NCI-H128 (cell line): ENCODE data around the gene BRD4.
"Not testable (repeated sequence)": the region's sequence is repeated elsewhere in the genome, so short reads cannot be mapped to it uniquely, and the experiment has no call there.

Experiments used
- DNase-seq: peaks from one replicate; lab custom pipeline; 2025; ENCODE audit not compliant: unreplicated experiment; lab: John Stamatoyannopoulos, UW

BRD4 gene

DNA sequence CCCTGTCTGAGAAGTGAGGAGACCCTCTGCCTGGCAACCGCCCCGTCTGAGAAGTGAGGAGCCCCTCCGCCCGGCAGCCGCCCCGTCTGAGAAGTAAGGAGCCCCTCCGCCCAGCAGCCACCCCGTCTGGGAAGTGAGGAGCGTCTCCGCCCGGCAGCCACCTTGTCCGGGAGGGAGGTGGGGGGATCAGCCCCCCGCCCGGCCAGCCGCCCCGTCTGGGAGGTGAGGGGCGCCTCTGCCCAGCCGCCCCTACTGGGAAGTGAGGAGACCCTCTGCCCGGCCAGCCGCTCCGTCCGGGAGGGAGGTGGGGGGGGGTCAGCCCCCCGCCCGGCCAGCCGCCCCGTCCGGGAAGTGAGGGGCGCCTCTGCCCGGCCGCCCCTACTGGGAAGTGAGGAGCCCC is 30.7 kb upstream of the BRD4 start:
- DNase-seq, result not testable (repeated sequence)

DNA sequence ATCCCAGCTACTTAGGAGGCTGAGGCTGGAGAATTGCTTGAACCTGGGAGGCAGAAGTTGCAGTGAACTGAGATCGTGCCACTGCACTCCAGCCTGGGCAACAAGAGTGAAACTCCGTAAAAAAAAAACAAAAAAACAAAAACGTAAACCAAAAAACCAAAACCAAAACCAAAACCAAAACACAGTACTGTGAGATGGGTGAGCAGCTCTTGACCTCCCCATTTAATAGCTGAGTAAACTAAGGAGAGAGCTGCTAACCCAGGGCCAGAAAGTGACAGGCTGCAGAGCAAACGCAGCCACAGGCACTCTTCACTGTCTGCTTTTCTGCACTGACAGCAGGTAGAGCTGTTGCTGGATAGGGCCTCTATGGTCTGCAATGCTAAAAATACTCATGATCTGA is 27.7 kb upstream of the BRD4 start:
- not testable (repeated sequence) for DNase-seq

DNA sequence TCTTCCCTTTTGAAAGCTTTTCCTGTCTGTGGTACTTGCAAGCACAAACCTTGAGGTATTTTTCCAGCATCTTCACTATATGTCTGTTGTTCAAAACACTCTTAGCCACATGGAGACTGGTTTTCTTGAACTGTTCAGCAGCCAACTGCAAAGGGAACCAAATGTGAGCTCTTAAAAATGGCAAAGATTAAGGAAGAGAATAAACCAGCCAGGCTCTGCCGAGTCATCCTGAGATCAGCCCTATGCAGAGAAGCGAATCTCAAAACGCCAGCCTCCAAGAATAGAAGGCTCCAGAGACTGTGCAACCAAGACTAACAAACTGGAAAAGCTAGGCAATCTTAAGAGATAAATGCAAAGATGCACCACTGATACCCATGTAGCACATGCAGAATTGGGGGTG is 26.6 kb upstream of the BRD4 start:
- no peak for DNase-seq

DNA sequence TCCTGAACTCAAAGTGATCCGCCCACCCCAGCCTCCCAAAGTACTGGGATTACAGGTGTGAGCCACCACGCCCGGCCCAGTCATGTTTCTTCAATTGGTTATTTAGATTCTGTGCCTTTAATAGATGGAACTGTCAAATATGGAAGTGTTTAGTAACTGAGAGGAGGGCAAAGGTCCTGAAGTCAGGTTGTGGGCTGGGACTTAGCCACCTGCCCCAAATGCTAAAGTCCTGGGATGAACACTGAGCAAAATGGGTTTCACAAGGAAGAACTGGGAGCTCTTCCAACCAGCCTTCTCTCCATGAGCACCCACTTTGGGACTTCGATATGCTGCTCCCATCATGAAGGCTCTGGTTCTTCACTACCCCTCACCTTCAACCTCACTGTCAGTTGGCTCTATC is 25.6 kb upstream of the BRD4 start:
- DNase-seq, result no peak

DNA sequence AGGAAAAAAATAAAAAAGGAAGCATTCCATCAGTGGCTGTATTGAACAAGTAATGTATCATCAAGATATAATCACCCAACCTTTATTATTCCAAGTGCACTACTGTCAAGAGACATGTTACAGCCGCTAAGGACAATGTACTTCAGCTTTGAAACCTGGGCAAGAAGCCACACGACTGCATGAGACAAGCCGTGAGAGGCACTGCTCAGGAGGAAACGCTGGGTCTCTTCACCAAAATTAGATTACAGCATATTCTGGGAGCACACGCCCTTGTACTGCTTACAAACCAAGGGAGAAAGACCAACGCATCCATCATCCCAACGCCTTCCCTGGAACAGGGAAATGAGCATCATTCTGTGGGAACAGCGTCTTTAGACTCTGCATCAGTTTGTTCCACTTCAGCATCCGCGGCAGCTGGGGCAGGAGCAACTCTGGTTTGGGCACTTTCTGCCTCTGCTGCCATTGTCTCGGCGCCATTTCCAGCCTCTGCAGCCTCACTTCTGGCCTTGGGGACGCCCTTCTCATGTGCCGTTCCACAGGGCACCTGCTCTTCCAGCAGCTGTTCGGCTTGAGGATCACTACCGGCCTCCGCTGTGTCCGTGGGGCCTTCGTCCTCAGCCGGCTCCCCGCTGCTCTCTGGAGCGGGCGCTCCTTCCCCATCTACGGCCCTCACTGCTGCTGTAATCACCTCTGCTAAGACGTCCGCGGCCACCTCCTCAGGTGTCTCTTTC is 22.4 kb upstream of the BRD4 start:
- no peak for DNase-seq

DNA sequence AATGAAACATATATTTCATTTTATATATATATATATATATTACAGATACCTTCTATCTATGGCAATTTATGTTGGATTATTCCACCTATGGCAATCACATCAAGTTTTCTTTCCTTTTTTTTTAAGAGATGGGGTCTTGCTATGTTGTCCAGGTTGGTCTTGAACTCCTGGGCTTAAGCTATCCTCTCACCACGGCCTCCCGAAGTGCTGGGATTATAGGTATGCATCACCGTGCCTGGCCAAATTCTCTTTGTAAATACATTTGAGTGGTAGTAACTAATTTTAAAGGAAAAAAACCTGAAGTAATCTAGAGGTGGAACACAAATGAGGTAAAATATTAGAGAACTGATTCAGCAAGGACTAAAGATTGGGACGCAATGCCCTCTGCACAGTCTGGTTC is 21.6 kb upstream of the BRD4 start:
- no peak for DNase-seq

DNA sequence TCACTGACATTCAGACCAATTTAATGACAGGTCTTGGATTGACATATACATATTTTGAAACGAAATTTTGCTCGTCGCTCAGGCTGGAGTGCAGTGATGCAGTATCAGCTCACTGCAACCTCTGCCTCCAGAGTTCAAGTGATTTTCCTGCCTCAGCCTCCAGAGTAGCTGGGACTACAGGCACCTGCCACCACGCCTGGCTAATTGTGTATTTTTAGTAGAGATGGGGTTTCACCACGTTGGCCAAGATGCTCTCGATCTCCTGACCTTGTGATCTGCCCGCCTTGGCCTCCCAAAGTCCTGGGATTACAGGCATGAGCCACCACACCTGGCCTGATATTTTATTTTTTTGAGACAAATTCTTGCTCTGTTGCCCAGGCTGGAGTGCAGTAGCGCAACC is 20.2 kb upstream of the BRD4 start:
- not testable (repeated sequence) for DNase-seq

DNA sequence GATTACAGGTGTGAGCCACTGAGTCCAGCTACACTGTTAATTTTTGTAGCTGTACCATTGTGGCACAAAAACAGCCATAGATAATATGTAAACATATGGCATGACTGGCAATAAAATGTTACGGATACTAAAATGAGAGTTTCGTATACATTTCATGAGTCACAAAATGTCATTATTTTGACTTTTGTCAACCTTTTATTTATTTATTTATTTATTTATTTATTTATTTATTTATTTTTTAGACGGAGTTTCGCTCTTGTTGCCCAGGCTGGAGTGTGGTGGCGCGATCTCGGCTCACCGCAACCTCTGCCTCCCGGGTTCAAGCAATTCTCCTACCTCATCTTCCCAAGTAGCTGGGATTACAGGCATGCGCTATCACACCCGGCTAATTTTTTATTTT is 9.0 kb upstream of the BRD4 start:
- not testable (repeated sequence) for DNase-seq

DNA sequence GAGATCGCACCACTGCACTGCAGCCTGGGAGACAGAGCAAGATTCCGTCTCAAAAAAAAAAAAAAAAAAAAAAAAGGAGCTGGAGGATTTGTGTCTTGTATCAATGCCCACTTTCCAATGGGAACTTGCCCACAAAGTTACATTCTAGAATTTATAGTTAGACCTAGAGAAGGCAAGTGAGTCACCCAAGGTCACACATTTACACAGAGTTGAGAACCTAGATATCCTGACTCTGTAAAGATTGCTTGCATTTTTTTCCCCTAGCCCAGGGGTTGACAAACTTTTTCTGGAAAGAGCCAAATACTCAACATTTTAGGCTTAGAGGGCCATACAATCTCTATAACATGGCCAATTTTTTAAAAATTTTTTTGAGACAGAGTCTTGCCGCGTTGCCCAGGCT is 7.7 kb upstream of the BRD4 start:
- DNase-seq, result no peak

DNA sequence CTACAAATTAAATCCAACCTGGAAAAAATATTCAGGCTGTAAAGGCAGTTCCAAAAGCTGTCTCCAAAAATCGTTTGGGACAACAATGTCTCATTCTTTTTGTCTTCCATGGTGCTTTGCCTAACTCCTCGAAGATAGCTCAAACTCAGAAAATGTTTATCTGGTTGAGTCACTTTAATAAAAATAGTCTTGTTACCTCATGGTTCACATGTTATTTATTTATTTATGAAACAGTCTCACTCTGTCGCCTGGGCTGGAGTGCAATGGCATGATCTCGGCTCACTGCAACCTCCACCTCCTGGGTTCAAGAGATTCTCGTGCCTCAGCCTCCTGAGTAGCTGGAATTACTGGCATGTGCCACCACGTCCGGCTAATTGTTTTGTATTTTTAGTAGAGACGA is 4.9 kb upstream of the BRD4 start:
- no peak for DNase-seq

DNA sequence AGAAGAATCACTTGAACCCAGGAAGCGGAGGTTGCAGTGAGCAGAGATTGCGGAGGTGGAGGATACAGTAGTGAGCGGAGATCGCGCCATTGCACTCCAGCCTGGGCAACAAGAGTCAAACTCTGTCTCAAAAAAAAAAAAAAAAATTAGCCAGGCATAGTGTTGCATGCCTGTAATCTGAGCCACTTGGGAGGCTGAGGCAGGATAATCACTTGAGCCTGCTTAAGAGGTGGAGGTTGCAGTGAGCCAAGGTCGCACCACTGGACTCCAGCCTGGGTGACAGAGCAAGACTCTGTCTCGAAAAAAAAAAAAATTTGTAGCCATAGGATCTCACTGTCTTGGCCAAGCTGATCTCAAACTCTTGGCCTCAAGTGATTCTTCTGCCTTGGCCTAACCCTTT is 3.7 kb upstream of the BRD4 start:
- DNase-seq, result not testable (repeated sequence)

DNA sequence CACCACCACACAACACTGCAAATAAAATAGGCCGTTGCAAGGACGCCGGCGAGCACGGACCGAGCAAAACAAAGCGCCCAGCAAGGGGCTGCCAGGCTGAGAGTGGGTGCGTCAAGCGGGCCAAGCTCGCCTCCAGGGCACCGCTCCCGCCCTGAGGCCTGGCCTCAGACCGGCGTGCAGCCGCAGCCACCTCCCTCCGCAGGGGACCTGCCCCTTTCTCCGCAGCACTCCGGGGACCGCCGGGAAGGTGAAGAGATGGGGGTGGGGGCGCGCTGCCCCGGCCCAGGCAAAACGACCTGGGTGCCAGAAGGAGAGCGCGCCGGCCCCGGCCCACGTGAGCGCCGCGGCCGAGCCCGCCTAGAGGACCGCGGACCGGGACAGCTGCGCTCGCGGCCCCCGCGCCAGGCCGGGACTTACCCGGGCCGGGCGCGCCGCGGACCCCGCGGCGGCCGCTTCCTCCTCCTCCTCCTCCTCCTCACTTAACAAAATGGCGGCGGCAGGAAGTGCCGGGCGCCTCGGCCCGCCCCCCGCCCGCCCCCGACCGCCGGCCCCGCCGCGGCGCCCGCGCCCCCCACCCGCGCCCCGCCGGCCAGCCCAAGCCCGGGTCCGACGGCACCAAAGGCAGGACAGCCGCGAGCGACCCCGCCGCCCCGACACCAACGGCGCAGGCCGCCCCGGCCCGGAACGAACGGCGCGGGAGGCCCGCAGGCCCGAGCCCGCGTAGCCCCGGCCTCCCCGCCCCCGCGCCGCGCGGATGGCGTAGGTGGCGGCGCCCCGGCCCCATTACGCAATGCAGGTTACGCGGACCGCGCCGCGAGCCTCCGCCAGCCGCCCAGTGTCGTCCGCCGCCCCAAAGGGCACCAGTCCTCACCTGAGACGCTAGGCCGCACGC is 674 bp downstream of the BRD4 start:
- DNase-seq, result no peak

DNA sequence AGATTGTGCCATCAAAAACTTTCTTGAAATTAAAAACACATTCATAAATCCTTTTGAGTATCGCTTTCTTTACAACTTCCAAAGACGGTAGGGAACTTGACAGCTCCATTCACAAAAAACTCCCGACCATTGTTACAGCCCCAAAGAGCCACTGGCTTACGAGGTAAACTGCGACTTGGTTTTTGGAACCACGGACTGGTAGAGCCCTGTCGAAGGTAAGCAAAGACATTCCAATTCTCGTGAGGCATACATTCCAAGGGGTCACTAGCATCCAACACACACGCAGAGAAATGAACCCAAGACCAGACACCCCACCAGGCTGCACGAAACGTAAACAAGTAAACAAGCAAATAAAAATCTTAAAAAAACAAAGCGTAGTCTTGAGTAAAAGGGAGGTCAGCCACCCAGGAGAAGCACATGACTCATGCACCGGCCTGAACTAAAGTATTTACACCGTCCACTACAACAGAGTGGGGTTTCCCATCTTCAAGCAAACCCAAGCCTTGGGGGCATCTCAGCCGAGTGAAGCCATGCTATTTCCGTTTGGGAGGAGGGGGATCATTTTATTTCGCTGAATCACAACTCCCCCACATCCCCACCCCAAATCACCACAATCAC is 1.4 kb downstream of the BRD4 start:
- no peak for DNase-seq

DNA sequence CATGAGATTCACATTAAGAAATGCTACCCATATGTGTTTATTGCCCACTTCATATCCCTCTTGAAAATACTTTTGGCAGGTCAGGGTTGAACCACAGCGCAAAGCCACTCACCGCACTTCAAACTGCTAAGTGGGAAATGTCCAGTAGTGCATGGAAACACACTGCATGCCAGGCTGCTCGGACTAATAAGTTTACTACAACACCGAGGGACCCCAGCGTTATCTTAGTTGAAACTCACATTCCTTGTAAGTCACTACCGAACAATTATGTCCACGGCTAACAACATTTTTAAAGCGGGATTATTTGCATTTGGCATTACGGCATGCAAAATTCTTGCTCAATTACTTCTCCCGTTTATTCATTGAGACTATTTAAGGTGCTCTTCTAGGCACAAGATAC is 4.0 kb downstream of the BRD4 start:
- no peak for DNase-seq

DNA sequence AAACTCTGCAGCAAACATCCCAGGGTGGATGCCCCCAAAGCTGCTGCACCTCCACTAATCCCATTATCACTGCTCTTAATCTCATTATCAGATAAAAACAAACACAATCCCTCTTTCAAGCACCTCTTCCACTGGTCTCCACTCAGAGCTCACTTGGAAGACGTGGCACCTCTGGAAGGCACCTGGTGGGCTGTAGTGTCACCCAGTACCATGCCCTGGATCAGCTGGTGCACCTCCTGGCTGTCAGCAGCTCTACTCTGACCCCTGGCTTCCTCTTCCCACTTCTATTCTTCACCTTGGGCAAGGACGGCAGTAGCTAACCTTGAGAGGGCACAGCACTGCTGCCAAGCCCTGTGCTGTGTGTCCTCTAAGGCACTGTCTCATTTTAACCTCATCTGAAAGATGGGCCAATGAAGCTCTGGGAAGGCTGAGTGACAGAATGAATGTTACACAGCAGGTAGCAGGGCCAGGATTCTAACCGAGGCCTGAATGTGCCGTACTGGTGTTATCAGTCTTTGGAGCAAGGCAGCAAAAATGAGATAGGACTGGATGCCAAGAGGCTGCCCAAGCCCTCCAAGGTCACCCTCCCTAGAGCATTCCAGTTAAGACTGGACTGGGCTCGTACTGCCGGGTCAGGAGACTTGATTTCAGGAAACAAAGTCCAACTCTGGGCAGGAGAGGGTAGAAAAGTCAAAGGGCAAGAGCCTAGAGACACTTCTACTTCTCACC is 7.4 kb downstream of the BRD4 start:
- DNase-seq, result no peak

DNA sequence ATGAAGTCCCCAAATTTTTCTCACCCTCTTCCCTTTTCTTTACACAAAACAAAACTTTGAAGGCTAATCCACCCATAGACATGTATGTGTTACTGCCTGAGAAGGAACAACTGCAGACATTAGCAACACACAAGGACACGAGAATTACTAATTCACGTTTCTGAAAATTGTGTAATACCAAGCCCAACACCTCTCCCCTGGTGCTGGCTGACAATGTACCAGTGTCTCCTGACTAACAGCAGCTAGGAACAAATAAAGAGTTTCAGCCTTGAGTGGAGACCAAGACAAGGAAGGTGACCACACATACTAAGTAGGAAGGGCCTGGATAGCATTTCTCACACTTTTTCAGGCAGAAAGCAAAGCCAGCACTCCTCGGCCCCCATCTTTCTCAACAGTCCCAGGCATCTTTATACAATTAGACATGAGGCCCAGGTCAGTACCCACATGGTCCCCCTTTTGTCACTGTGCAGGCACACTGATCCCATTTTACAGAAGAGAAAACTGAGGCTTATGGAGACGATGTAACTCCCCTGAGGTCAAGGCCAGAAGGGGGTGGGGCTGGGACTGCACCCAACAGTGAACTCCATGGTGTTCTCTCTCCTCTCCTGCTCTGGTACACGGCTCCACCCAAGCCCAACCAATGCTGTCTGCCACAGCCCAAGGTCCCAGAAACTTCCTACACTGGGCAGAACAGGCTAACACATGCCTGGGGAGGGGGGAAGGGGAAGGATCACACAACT is 8.7 kb downstream of the BRD4 start:
- DNase-seq, result no peak

DNA sequence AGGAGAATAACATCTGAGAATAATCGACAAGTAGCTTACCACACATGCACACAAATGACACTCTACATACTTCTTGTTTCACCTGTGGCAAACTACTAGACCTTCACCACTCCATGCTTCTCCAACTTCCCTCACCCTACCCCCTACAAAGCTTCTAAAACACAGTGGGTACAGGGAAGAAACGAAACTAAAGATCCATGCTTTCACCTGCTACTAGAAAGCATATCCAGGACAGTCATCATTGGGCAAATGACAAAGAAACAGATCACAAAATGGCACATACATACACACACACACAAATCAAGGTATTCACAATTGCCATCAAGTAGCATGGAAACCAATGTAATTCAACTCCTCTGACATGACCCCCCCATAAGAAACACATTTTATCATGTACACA is 10.6 kb downstream of the BRD4 start:
- no peak for DNase-seq

DNA sequence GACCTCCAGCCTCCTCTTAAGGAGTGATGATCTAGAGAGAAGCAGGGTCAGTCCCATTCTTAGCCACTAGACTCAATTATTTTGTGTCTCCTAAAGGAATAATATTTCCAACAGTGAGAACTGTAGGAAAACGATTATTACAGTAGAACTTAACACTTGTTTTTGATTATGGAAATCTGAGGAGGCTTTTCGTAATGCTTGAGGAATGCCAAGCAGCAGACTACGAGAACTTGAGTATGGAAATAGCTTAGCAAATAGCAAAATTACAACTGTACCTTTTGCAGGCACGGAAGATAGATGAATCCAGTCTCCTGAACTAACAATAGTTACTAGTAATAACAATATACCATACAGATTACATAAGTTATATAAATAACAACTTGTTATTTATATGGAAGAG is 12.2 kb downstream of the BRD4 start:
- DNase-seq, result no peak

DNA sequence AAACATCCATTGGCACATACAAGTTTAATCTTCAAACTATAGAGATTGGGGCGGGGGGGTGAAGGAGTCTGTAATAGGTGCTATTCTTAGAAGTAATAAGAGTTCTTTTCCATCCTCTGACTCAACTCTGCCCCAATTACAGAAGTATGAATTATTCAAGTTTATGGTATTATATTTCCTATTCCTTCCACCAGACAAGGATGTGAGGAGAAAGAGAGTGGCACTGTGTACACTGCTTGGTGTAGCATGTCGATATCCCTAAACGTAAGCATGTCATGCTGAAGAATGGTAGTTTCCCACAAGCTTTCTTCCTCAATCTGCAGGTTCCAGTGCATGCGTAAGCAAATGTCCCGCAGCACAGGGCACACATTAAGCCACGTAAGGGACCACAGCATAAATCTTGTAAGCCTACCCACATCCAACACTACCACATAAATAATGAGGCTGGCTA is 14.1 kb downstream of the BRD4 start:
- no peak for DNase-seq

DNA sequence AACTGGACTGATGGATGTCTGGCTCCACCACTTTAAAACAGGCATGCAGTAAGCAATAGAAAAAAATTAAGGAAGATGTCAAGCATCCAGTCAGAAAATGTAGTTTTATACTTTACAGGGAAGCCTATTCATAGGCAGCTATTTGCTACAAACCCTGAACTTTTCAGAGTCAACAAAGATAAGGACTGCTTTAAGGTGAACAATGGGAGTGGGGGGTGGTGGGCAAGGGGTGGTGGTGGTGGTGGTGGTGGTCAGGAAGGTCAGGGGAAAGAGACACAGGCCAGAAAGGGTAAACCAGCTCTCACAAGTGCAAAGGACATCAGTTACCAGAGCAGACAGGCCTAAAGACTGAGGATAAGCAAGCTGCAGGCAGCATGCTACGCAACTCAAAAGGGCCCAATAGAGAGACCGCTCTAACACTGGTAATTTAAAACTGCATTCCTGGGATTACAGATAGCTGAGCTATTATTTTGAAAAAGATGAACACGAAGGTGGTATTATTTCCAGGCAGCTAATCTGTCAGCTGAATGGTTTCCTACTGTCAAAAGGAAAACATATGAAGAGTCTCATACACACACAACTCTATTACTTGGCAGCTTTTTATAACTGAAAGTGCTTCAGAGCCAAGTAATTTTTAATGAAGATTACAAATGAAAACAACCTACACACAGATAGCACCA is 14.8 kb downstream of the BRD4 start:
- DNase-seq, result no peak
